ENCODE results near the gene TANK. TPM values are rescaled to one million over a fixed set of nuclear protein-coding genes. Genes with fewer than 3 reads are reported as not detected.
"Not testable (repeated sequence)": the region's sequence is repeated elsewhere in the genome, so short reads cannot be mapped to it uniquely, and the experiment has no call there.

The TANK gene
- total RNA-seq, 4 donors from 2014 or later = 57.0 to 76.1 (median 69.7) TPM

GRCh38 chr2:161239326-161240109 is 79.3 kb downstream of the TANK start:
- Histone ChIP-seq H3K4me3 (peak overlapping the region; percentile 64 to 73 (median 66)), H3K27me3 (no peaks in the 10 kb centered on the region), H3K36me3 (peaks cover 0 to 10% (median 2%) of the 10 kb centered on the region in 4 donors), H3K27ac (replicated peaks in 1 of 4) (peak overlapping the region; percentile 58 to 78 (median 70)), H3K4me1 (peaks cover 9 to 25% (median 19%) of the 10 kb centered on the region in 4 donors), H3K9me3 (no peaks in the 10 kb centered on the region)
- 91% methylated on average over 26 of the region's 47 CpGs for WGBS
- intact Hi-C loops (cut with DNase I) = no loop called here
- DNase-seq (ENCODE audit: extremely low spot score) = no peak
- TF ChIP-seq EP300 (IDR thresholded peaks at IDR 0.05) (no peak), POLR2AphosphoS5 (IDR thresholded peaks at IDR 0.05) (no peak), POLR2A (IDR thresholded peaks at IDR 0.05; ENCODE audit: low read depth) (no peak)
- TF ChIP-seq, protein P1, sequence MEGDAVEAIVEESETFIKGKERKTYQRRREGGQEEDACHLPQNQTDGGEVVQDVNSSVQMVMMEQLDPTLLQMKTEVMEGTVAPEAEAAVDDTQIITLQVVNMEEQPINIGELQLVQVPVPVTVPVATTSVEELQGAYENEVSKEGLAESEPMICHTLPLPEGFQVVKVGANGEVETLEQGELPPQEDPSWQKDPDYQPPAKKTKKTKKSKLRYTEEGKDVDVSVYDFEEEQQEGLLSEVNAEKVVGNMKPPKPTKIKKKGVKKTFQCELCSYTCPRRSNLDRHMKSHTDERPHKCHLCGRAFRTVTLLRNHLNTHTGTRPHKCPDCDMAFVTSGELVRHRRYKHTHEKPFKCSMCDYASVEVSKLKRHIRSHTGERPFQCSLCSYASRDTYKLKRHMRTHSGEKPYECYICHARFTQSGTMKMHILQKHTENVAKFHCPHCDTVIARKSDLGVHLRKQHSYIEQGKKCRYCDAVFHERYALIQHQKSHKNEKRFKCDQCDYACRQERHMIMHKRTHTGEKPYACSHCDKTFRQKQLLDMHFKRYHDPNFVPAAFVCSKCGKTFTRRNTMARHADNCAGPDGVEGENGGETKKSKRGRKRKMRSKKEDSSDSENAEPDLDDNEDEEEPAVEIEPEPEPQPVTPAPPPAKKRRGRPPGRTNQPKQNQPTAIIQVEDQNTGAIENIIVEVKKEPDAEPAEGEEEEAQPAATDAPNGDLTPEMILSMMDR (IDR thresholded peaks at IDR 0.05) = no peak

GRCh38 chr2:161241894-161242293 is 81.7 kb downstream of the TANK start:
- TF ChIP-seq POLR2AphosphoS5 (IDR thresholded peaks at IDR 0.05) = no peak
- no peak for TF ChIP-seq POLR2A (IDR thresholded peaks at IDR 0.05; ENCODE audit: low read depth)
- TF ChIP-seq EP300 (IDR thresholded peaks at IDR 0.05) = no peak
- TF ChIP-seq, protein P1 (IDR thresholded peaks at IDR 0.05) = no peak
- no peaks in the 10 kb centered on the region for H3K36me3 ChIP-seq
- H3K27me3 ChIP-seq = peaks cover 0 to 6% (median 0%) of the 10 kb centered on the region in 4 donors
- H3K27ac ChIP-seq (replicated peaks in 1 of 4) = no peak overlapping the region
- DNase-seq (ENCODE audit: extremely low spot score) = no peak
- WGBS = 53% methylated on average over 1 of the region's 1 CpG
- H3K4me3 ChIP-seq = no peak overlapping the region
- intact Hi-C loops (cut with DNase I) = no loop called here
- peaks cover 9 to 25% (median 18%) of the 10 kb centered on the region in 4 donors for H3K4me1 ChIP-seq
- no peaks in the 10 kb centered on the region for H3K9me3 ChIP-seq

- no peak overlapping the region for H3K27ac ChIP-seq (replicated peaks in 1 of 4)
- TF ChIP-seq, protein P1 (IDR thresholded peaks at IDR 0.05) = no peak
- no peak for TF ChIP-seq EP300 (IDR thresholded peaks at IDR 0.05)
- intact Hi-C loops (cut with DNase I) = no loop called here
- DNase-seq (ENCODE audit: extremely low spot score) = no peak
- peaks cover 0 to 10% (median 4%) of the 10 kb centered on the region in 4 donors for H3K4me1 ChIP-seq
- H3K9me3 ChIP-seq = no peaks in the 10 kb centered on the region
- no peaks in the 10 kb centered on the region for H3K36me3 ChIP-seq
- H3K4me3 ChIP-seq = no peak overlapping the region
- peaks cover 0 to 12% (median 0%) of the 10 kb centered on the region in 4 donors for H3K27me3 ChIP-seq
- WGBS = 87% methylated on average over 3 of the region's 3 CpGs
These were observed 83.1 kb downstream of the TANK start for GRCh38 chr2:161243312-161243711.

- no peak overlapping the region for H3K4me3 ChIP-seq
- no peaks in the 10 kb centered on the region for H3K9me3 ChIP-seq
- no peak for DNase-seq (ENCODE audit: extremely low spot score)
- H3K36me3 ChIP-seq = no peaks in the 10 kb centered on the region
- H3K27me3 ChIP-seq = peaks cover 0 to 12% (median 0%) of the 10 kb centered on the region in 4 donors
- intact Hi-C loops (cut with DNase I) = no loop called here
- peaks cover 0 to 6% (median 2%) of the 10 kb centered on the region in 4 donors for H3K4me1 ChIP-seq
- no peak overlapping the region for H3K27ac ChIP-seq (replicated peaks in 1 of 4)
- WGBS = 78% methylated on average over 5 of the region's 5 CpGs
- TF ChIP-seq, protein P1 (IDR thresholded peaks at IDR 0.05) = no peak
- TF ChIP-seq POLR2AphosphoS5 (IDR thresholded peaks at IDR 0.05) = no peak
- TF ChIP-seq EP300 (IDR thresholded peaks at IDR 0.05) = no peak
- no peak for TF ChIP-seq POLR2A (IDR thresholded peaks at IDR 0.05; ENCODE audit: low read depth)
These were observed 83.7 kb downstream of the TANK start for GRCh38 chr2:161243905-161244304.

DNA sequence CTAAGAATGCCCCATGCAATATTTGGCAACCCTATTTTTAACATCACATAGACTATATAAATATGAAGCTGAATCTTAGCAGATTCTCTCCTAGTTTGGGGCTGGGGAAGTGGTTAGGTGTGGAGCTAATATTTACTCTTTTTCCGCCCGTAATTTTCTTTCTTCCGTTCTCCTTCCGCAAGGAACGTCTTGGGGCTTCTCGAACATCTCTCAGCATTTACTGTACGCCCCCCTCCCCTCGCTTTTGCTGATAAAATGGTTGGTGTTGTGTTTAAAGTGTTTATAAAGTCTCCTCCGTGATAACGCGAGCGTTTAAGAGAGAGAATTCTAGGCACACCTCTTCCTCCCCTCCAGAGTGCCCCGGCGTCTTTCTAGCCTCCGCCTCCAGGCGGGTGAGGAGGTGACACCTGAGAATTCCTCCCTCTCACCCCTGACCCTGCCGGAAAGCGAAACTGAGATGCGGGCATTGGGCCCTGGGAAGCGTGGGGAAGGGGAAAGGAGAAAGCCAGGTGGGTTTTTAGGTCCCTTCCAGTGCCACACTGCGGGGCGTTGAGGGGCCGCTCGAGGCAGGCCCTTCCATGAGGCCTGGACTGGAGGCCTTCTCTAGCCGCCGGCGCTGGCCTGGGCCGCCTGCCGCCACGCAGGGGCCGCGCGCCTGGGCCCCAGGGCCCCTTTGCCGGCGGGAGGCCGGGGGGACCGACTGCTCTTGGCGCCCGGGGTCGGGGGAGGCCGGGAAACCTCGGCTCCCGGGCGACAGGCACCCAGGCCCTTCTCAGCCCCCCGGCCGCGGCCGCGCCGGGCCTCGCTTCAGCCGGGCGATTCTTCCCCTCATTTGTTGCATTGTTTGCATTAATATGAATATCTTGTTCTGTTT is 84.4 kb downstream of the TANK start:
- H3K4me1 ChIP-seq; H3K9me3 ChIP-seq; DNase-seq (ENCODE audit: extremely low spot score); H3K36me3 ChIP-seq; H3K27ac ChIP-seq (replicated peaks in 1 of 4); intact Hi-C loops (cut with DNase I): not testable (repeated sequence)
- 63% methylated on average over 21 of the region's 53 CpGs for WGBS
- Histone ChIP-seq H3K4me3 (peak overlapping the region; percentile 8 to 46 (median 20)), H3K27me3 (peaks cover 0 to 12% (median 0%) of the 10 kb centered on the region in 4 donors)

All from esophagus muscularis mucosa (tissue), 4 donors.